GM13977 (cell line): Measurements from ENCODE around the gene TLE7.

Source experiments
- DNase-seq: peaks from one replicate; pipeline ENCODE4 v3.0.0; 2012; ENCODE audit warnings: low spot score
- CTCF ChIP-seq: IDR thresholded peaks from 2 replicates; pipeline ENCODE4 v1.5.1; 2012; ENCODE audit warnings: mild to moderate bottlenecking, control low read depth; ENCODE audit not compliant: insufficient read depth; ENCODE audit errors: extremely low read depth, missing control alignments
- in situ Hi-C: fragments of 300-500 bp; cut with MboI; formaldehyde crosslinking; loops from one replicate; pipeline ENCODE4 v1.12.0; 2022; ENCODE audit warnings: low sequenced_read_pairs, low pct_unique_long_range_greater_than_20kb, mixed read lengths, inconsistent platforms; ENCODE audit not compliant: unreplicated experiment

TLE7 gene

DNA sequence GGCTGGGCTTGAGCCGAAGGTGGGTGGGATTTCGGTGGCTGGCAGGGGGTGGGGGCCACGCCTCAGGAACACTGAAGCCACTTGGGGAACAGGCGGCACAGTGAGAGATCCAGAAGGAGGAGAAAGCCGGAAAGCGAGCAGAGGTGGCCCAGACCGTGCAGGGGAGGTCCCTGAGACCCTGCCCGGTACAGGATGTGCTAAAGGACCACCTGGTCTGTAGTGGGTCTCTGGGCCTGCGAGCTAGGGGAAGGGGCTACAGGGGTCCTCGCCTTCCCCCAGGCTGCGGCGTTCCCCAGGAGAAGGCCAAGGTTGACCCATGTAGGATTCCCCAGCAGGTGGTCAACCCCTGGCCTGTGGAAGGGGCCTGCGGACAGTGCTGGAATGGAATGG, at the start of gene TLE7:
Gene TLE7 (minus strand): TSS at position 4 of the 390 bp plus-strand sequence. CDS start 8,730 bp downstream, outside the sequence.
- peak; percentile 24 for DNase-seq
- TF ChIP-seq CTCF = no peak
- in situ Hi-C loops = no loop called here

- no peak for TF ChIP-seq CTCF
- no peak for DNase-seq
- in situ Hi-C loops = no loop called here
Observed at GRCh38 chr16:71491054-71491453, 49.2 kb upstream of the TLE7 start.

GRCh38 chr16:71490361-71490760, 48.5 kb upstream of the TLE7 start:
- DNase-seq = no peak
- no peak for TF ChIP-seq CTCF
- in situ Hi-C loops = no loop called here

DNA sequence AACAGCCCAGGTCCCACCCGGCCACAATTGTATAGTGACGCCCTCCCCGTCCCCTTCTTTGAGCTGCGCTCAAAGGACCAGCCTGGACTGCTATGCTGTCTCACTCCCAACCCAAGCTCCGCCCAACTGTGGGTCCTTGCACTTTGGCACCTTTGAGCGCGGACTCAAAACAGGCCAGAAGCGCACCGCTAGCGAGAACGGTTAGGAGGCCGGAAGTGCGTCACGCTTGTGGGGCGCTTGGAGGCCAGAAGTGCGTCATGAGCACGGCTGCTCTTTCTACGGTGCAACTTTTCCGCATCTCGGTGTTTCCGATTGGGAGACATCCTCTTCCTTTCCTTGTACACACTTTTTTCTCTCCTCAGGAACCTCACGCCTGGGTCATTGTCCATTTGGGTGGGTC, 47.3 kb upstream of the TLE7 start, which contains the start of gene ZNF19:
Gene ZNF19 (minus strand): TSS at position 203 of the 400 bp plus-strand sequence. CDS start 7,210 bp downstream, outside the sequence.
- TF ChIP-seq CTCF = no peak
- in situ Hi-C loops = no loop called here
- DNase-seq = no peak

DNA sequence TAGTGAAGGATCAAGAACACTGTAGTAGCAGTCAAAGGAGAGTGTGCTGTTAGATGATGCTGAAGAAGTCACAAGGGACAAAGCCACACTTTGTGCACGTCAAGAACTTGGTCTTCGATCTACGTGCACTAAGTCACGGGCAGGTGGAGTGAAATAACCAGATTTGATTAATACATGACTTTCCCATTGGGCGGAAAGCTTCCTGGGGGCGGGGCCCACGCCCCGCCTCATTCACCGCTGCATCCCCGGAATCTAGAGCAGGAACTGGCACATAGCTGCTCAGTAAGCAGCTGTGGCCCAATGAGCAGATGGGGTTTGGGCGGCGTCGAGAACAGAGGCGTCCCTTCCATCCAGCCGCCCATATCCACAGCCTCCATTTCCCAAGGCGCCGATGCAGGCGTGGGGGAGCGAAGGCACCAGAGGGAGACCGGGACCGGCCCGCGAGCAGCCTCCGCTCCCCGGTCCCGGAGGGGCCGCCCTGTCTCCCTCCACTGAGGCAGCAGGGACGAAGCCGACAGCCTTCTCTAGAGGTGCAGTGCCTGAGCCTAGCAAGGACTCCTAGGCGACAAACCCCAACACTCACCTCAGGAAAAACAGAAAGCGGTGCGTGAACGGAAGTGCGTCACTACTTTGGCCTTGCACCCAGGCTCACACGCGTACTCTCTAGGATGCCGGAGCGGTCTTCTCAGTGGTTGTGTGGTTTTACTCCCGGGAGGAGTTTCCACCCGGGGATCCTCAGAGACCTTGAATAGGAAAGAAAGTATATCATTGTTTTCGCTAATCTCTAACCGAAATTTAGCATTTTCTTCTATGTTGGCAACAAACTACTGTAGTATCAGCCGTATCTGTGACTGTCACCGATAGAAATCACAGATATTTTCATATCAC, 42.4 kb upstream of the TLE7 start:
- peak; percentile 79 for DNase-seq
- in situ Hi-C loops = no loop called here
- TF ChIP-seq CTCF = no peak

GRCh38 chr16:71482569-71482968, 40.7 kb upstream of the TLE7 start:
- DNase-seq = no peak
- in situ Hi-C loops = no loop called here
- TF ChIP-seq CTCF = no peak
